B cell (primary cell): ENCODE measurements around the gene GPR22. TPM values are rescaled to one million over a fixed set of nuclear protein-coding genes. Genes with fewer than 3 reads are reported as not detected.

Experiments used
- ATAC-seq: fragments of 200-7000 bp; cut with Tn5 transposase; one replicate; pipeline ENCODE4 v1.10.0; 2021; ENCODE audit warnings: low read depth, mild to moderate bottlenecking, moderate number of reproducible peaks, moderate library complexity
- CTCF ChIA-PET: fragments of 350-600 bp; sonication (Branson Sonifier 250); formaldehyde crosslinking; loops from one replicate; lab custom pipeline; 2021; ENCODE audit warnings: antibody characterized with exemption, inconsistent platforms; lab: Charles Lee
- POLR2A ChIA-PET: fragments of 350-600 bp; sonication (Branson Sonifier 250); formaldehyde crosslinking; loops from one replicate; lab custom pipeline; 2021; ENCODE audit warnings: antibody characterized with exemption; lab: Charles Lee
- DNase-seq: peaks from one replicate; pipeline ENCODE4 v3.0.0; 2013
- H2AFZ ChIP-seq: 2 replicates; pipeline ENCODE4 v1.6.1; 2012; ENCODE audit warnings: mild to moderate bottlenecking, low read depth, low read length; ENCODE audit not compliant: insufficient read depth, poor library complexity, severe bottlenecking
- H3K27ac ChIP-seq, 2 donors: 1 replicate in 1 of 2; 2 replicates in 1 of 2; pipeline ENCODE4 v1.5.1; 2012 to 2013; ENCODE audit warnings: low read length in 2 of 2, mild to moderate bottlenecking in 2 of 2, moderate library complexity in 1 of 2
- H3K27me3 ChIP-seq, 4 experiments: fragments of 200-600 bp in 1 of 4; sonication (generic) in 1 of 4; replicated peaks in 1 of 4; 1 replicate in 2 of 4; 2 replicates in 2 of 4; pipeline versions ENCODE4 v1.6.1 to v1.7.0; 2013 to 2016; ENCODE audit warnings: low read length in 3 of 4, mild to moderate bottlenecking in 2 of 4, mixed read lengths in 1 of 4, moderate library complexity in 1 of 4; ENCODE audit not compliant: insufficient read depth in 4 of 4, control insufficient read depth in 3 of 4; ENCODE audit errors: control extremely low read depth in 1 of 4
- H3K36me3 ChIP-seq, 2 experiments: replicated peaks in 1 of 2; 1 replicate in 1 of 2; 2 replicates in 1 of 2; pipeline versions ENCODE4 v1.6.1 to v1.7.1; 2013; ENCODE audit warnings: low read length in 1 of 2; ENCODE audit not compliant: insufficient read depth in 2 of 2, control insufficient read depth in 1 of 2; ENCODE audit errors: control extremely low read depth in 1 of 2, extremely low read depth in 1 of 2
- H3K4me1 ChIP-seq, 2 donors: fragments of 200-600 bp in 1 of 2; sonication (generic) in 1 of 2; 1 replicate in 1 of 2; 2 replicates in 1 of 2; pipeline versions ENCODE4 v1.5.1 to v1.6.1; 2013 to 2017; ENCODE audit warnings: low read length in 2 of 2; ENCODE audit not compliant: control insufficient read depth in 2 of 2, insufficient read depth in 2 of 2
- H3K4me2 ChIP-seq: replicated peaks from 2 replicates; pipeline ENCODE3; 2012; ENCODE audit warnings: mild to moderate bottlenecking, low read depth, low read length; ENCODE audit not compliant: poor library complexity, severe bottlenecking
- H3K4me3 ChIP-seq, 5 experiments: fragments of 200-600 bp in 1 of 5; sonication (generic) in 1 of 5; 1 replicate in 3 of 5; 2 replicates in 2 of 5; pipeline versions ENCODE4 v1.5.1 to v1.7.0; 2011 to 2016; ENCODE audit warnings: low read length in 4 of 5, mild to moderate bottlenecking in 4 of 5, low read depth in 2 of 5, control low read depth in 1 of 5, moderate library complexity in 1 of 5; ENCODE audit not compliant: insufficient read depth in 1 of 5; ENCODE audit errors: control extremely low read depth in 1 of 5, extremely low read depth in 1 of 5
- H3K79me2 ChIP-seq: fragments of 200-600 bp; sonication (generic); one replicate; pipeline ENCODE4 v1.6.0; 2016; ENCODE audit warnings: low read length; ENCODE audit not compliant: control insufficient read depth, insufficient read depth
- H3K9ac ChIP-seq: fragments of 200-600 bp; sonication (generic); 2 replicates; pipeline ENCODE4 v1.6.1; 2017; ENCODE audit warnings: mild to moderate bottlenecking, low read length, moderate library complexity
- H3K9me3 ChIP-seq, 3 donors: one replicate each; pipeline versions ENCODE4 v1.6.1 to v1.7.1; 2013; ENCODE audit warnings: low read length in 2 of 3; ENCODE audit not compliant: control insufficient read depth in 2 of 3, insufficient read depth in 1 of 3; ENCODE audit errors: control extremely low read depth in 1 of 3
- H4K20me1 ChIP-seq: 2 replicates; pipeline ENCODE4 v1.6.0; 2012; ENCODE audit warnings: mild to moderate bottlenecking, low read length; ENCODE audit not compliant: insufficient read depth, control insufficient read depth, poor library complexity, severe bottlenecking
- H3K27ac Mint-ChIP-seq: one replicate; pipeline ENCODE4 v1.8.0; 2021; ENCODE audit warnings: mixed read lengths
- H3K27me3 Mint-ChIP-seq: one replicate; pipeline ENCODE4 v1.8.0; 2021; ENCODE audit warnings: mixed read lengths
- H3K4me1 Mint-ChIP-seq: one replicate; pipeline ENCODE4 v1.8.0; 2021; ENCODE audit warnings: mixed read lengths
- H3K4me3 Mint-ChIP-seq: one replicate; pipeline ENCODE4 v1.8.0; 2021; ENCODE audit warnings: mixed read lengths
- H3K9me3 Mint-ChIP-seq: one replicate; pipeline ENCODE4 v1.8.0; 2022; ENCODE audit warnings: mixed read lengths; ENCODE audit not compliant: insufficient read depth
- EZH2 ChIP-seq: IDR thresholded peaks from 2 replicates; pipeline ENCODE4 v1.6.1; 2012; ENCODE audit warnings: borderline replicate concordance, low read depth, mild to moderate bottlenecking, moderate library complexity, low read length; ENCODE audit not compliant: insufficient read depth, poor library complexity, severe bottlenecking
- WGBS: methylation state at CpG from one replicate; pipeline ENCODE4 v1.1.5; 2013; ENCODE audit warnings: missing lambda C conversion rate; ENCODE audit not compliant: insufficient coverage; 5-methylcytosine and 5-hydroxymethylcytosine counted together
- intact Hi-C: fragments of 100-400 bp; cut with micrococcal nuclease; formaldehyde crosslinking; loops from one replicate; pipeline ENCODE4 v1.10.0; 2022
- polyA plus RNA-seq: library from polyadenylated mRNA; depleted of rRNA; stranded (reverse); fragments of >200 nt; gene quantifications from 2 replicates; pipeline ENCODE4 v1.2.3, GENCODE V29; 2012
- total RNA-seq, 2 donors: library from RNA; stranded (reverse); fragments of 120-200 nt in 1 of 2; gene quantifications; 1 replicate in 1 of 2; 2 replicates in 1 of 2; pipeline versions ENCODE4 v1.2.3 to v1.2.4, GENCODE V29; 2013 to 2022
- TF ChIP-seq, protein P1 (sequence below): fragments of 200-600 bp; IDR thresholded peaks from one replicate; pipeline ENCODE4 v1.8.0; 2022; ENCODE audit warnings: antibody characterized with exemption, mild to moderate bottlenecking

Gene GPR22
- total and polyA plus RNA-seq, 2 donors (not counting 1 experiment from before 2014, with no cell fraction given), result not detected

- peaks cover 1 to 10% of the 10 kb centered on the region in 2 experiments for H3K36me3 ChIP-seq
- CTCF ChIA-PET, result interaction anchor here (1.8 to 2.4 kb wide), 2 partner anchors 222 to 353 kb away, joined by 5 to 10 read pairs; no protein-coding TSS in a partner anchor
- intact Hi-C loops, result no loop called here
- no peak overlapping the region for H3K27ac Mint-ChIP-seq
- H4K20me1 ChIP-seq, result no peaks in the 10 kb centered on the region
- no peaks in the 10 kb centered on the region for H3K4me1 ChIP-seq
- H3K27me3 Mint-ChIP-seq, result no peaks in the 10 kb centered on the region
- no peaks in the 10 kb centered on the region for H3K9me3 ChIP-seq
- peaks cover 4% of the 10 kb centered on the region for H3K79me2 ChIP-seq
- H3K4me3 ChIP-seq, result no peak overlapping the region
- no CpG with 5 or more reads among the region's 3 CpGs for WGBS
- no peak overlapping the region for H3K4me2 ChIP-seq
- H2AFZ ChIP-seq, result no peak overlapping the region
- POLR2A ChIA-PET, result no interaction called here
- H3K4me3 Mint-ChIP-seq, result no peak overlapping the region
- H3K27ac ChIP-seq, result no peak overlapping the region
- TF ChIP-seq EZH2, result no peak
- TF ChIP-seq, protein P1, sequence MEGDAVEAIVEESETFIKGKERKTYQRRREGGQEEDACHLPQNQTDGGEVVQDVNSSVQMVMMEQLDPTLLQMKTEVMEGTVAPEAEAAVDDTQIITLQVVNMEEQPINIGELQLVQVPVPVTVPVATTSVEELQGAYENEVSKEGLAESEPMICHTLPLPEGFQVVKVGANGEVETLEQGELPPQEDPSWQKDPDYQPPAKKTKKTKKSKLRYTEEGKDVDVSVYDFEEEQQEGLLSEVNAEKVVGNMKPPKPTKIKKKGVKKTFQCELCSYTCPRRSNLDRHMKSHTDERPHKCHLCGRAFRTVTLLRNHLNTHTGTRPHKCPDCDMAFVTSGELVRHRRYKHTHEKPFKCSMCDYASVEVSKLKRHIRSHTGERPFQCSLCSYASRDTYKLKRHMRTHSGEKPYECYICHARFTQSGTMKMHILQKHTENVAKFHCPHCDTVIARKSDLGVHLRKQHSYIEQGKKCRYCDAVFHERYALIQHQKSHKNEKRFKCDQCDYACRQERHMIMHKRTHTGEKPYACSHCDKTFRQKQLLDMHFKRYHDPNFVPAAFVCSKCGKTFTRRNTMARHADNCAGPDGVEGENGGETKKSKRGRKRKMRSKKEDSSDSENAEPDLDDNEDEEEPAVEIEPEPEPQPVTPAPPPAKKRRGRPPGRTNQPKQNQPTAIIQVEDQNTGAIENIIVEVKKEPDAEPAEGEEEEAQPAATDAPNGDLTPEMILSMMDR, result no peak
- H3K4me1 Mint-ChIP-seq, result peaks cover 5% of the 10 kb centered on the region
- ATAC-seq (no peak), DNase-seq (no peak)
- no peak overlapping the region for H3K9ac ChIP-seq
- H3K9me3 Mint-ChIP-seq, result no peaks in the 10 kb centered on the region
- H3K27me3 ChIP-seq, result no peaks in the 10 kb centered on the region
These were observed 32.3 kb downstream of the GPR22 start for GRCh38 chr7:107502154-107502553.

GRCh38 chr7:107502797-107503196 is 32.9 kb downstream of the GPR22 start:
- no peak overlapping the region for H3K27ac ChIP-seq
- no peaks in the 10 kb centered on the region for H3K9me3 Mint-ChIP-seq
- no peaks in the 10 kb centered on the region for H3K27me3 ChIP-seq
- peaks cover 1 to 10% of the 10 kb centered on the region in 2 experiments for H3K36me3 ChIP-seq
- H3K9me3 ChIP-seq, result no peaks in the 10 kb centered on the region
- no peaks in the 10 kb centered on the region for H4K20me1 ChIP-seq
- peaks cover 6% of the 10 kb centered on the region for H3K4me1 Mint-ChIP-seq
- WGBS, result 100% methylated on average over 1 of the region's 2 CpGs
- DNase-seq (no peak), ATAC-seq (no peak)
- H3K9ac ChIP-seq, result no peak overlapping the region
- ChIA-PET CTCF (interaction anchor here (2.4 kb wide), 1 partner anchor 222 kb away, joined by 10 read pairs; no protein-coding TSS in a partner anchor), POLR2A (no interaction called here)
- H3K27ac Mint-ChIP-seq, result no peak overlapping the region
- H3K4me2 ChIP-seq, result no peak overlapping the region
- no peak for TF ChIP-seq EZH2
- TF ChIP-seq, protein P1, result no peak
- intact Hi-C loops, result no loop called here
- H3K4me3 ChIP-seq, result no peak overlapping the region
- H3K4me1 ChIP-seq, result no peaks in the 10 kb centered on the region
- H3K27me3 Mint-ChIP-seq, result no peaks in the 10 kb centered on the region
- no peak overlapping the region for H3K4me3 Mint-ChIP-seq
- peaks cover 3% of the 10 kb centered on the region for H3K79me2 ChIP-seq
- no peak overlapping the region for H2AFZ ChIP-seq
